HL-60 (cell line): Measurements from ENCODE around the gene SLC15A1.

Experiments
- DNase-seq, 2 experiments: peaks; one replicate each; pipeline ENCODE4 v3.0.0-alpha.2; 2010 to 2020; ENCODE audit warnings: low read depth in 1 of 2, low spot score in 1 of 2
- H3K27ac ChIP-seq: fragments of 250-450 bp; sonication (Bioruptor Pico); replicated peaks from 2 replicates; pipeline ENCODE4 v1.5.1; 2020; ENCODE audit warnings: mild to moderate bottlenecking, moderate library complexity
- H3K27me3 ChIP-seq: fragments of 250-450 bp; sonication (Bioruptor Pico); 2 replicates; pipeline ENCODE4 v1.5.1; 2021; ENCODE audit warnings: mild to moderate bottlenecking, moderate library complexity; ENCODE audit not compliant: insufficient read depth, poor library complexity, severe bottlenecking
- H3K4me3 ChIP-seq: replicated peaks from 2 replicates; pipeline ENCODE4 v1.5.1; 2011; ENCODE audit warnings: mild to moderate bottlenecking, control low read depth, low read length; ENCODE audit not compliant: insufficient read depth
- GABPA ChIP-seq: IDR thresholded peaks from 2 replicates; pipeline ENCODE4 v1.6.1; 2012; ENCODE audit warnings: low read depth
- POLR2AphosphoS5 ChIP-seq: IDR thresholded peaks from 2 replicates; pipeline ENCODE4 v1.6.1; 2012; ENCODE audit warnings: low read depth
- SPI1 ChIP-seq: IDR thresholded peaks from 2 replicates; pipeline ENCODE4 v1.6.1; 2012; ENCODE audit warnings: low read depth, mild to moderate bottlenecking, borderline replicate concordance
- TF ChIP-seq, protein P1 (sequence below): IDR thresholded peaks from one replicate; pipeline ENCODE4 v1.5.1; 2011; ENCODE audit warnings: low read length, control low read depth, inconsistent platforms; ENCODE audit not compliant: insufficient read depth
- TF ChIP-seq, protein P2 (sequence below): IDR thresholded peaks from 2 replicates; pipeline ENCODE4 v1.6.1; 2012; ENCODE audit warnings: low read depth; ENCODE audit not compliant: insufficient replicate concordance

SLC15A1 gene

DNA sequence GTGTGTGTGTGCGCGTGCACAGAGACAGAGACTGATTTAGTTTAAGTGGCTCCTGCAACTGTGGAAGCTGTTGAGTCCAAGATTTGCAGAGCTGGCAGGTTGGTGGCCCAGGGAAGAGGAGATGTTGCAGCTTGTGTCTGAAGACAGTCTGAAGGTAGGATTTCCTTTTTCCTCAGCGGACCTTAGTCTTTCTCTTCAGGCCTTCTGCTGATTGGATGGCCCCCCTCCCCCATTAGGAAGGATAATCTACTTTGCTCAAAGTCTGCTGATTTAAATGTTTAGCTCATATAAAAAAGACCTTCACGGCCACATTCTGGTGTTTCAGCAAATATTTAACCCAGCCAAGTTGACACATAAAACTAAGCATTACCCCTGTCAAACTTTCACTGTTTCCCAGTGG lies 84.3 kb downstream of the SLC15A1 start:
- no peak overlapping the region for H3K27ac ChIP-seq
- H3K4me3 ChIP-seq = no peak overlapping the region
- peaks cover 10% of the 10 kb centered on the region for H3K27me3 ChIP-seq
- TF ChIP-seq, protein P1, sequence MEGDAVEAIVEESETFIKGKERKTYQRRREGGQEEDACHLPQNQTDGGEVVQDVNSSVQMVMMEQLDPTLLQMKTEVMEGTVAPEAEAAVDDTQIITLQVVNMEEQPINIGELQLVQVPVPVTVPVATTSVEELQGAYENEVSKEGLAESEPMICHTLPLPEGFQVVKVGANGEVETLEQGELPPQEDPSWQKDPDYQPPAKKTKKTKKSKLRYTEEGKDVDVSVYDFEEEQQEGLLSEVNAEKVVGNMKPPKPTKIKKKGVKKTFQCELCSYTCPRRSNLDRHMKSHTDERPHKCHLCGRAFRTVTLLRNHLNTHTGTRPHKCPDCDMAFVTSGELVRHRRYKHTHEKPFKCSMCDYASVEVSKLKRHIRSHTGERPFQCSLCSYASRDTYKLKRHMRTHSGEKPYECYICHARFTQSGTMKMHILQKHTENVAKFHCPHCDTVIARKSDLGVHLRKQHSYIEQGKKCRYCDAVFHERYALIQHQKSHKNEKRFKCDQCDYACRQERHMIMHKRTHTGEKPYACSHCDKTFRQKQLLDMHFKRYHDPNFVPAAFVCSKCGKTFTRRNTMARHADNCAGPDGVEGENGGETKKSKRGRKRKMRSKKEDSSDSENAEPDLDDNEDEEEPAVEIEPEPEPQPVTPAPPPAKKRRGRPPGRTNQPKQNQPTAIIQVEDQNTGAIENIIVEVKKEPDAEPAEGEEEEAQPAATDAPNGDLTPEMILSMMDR = no peak
- TF ChIP-seq, protein P2, sequence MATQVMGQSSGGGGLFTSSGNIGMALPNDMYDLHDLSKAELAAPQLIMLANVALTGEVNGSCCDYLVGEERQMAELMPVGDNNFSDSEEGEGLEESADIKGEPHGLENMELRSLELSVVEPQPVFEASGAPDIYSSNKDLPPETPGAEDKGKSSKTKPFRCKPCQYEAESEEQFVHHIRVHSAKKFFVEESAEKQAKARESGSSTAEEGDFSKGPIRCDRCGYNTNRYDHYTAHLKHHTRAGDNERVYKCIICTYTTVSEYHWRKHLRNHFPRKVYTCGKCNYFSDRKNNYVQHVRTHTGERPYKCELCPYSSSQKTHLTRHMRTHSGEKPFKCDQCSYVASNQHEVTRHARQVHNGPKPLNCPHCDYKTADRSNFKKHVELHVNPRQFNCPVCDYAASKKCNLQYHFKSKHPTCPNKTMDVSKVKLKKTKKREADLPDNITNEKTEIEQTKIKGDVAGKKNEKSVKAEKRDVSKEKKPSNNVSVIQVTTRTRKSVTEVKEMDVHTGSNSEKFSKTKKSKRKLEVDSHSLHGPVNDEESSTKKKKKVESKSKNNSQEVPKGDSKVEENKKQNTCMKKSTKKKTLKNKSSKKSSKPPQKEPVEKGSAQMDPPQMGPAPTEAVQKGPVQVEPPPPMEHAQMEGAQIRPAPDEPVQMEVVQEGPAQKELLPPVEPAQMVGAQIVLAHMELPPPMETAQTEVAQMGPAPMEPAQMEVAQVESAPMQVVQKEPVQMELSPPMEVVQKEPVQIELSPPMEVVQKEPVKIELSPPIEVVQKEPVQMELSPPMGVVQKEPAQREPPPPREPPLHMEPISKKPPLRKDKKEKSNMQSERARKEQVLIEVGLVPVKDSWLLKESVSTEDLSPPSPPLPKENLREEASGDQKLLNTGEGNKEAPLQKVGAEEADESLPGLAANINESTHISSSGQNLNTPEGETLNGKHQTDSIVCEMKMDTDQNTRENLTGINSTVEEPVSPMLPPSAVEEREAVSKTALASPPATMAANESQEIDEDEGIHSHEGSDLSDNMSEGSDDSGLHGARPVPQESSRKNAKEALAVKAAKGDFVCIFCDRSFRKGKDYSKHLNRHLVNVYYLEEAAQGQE = no peak
- TF ChIP-seq GABPA (no peak), SPI1 (no peak), POLR2AphosphoS5 (no peak)
- DNase-seq = no peak

DNA sequence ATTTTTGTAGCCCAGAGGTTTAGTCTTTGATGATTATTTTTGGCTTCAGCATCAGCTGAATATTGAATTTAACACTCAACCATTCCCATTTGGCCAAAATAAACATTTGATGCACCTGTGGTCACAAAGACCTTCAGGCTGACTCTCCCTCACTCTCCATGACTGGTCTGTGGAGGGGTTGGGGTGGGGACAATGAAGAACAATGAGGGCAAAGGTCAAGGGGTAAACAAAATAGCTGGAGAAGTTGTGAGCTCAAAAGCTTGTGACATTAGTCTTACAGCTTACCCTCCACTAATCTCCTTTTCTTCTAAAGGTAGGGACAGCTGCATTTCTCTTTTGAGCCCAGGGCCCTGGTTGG lies 86.9 kb downstream of the SLC15A1 start:
- DNase-seq = no peak
- TF ChIP-seq POLR2AphosphoS5 (no peak), SPI1 (no peak), GABPA (no peak)
- TF ChIP-seq, protein P1 = no peak
- TF ChIP-seq, protein P2 = no peak
- no peak overlapping the region for H3K27ac ChIP-seq
- no peak overlapping the region for H3K4me3 ChIP-seq
- peaks cover 10% of the 10 kb centered on the region for H3K27me3 ChIP-seq

DNA sequence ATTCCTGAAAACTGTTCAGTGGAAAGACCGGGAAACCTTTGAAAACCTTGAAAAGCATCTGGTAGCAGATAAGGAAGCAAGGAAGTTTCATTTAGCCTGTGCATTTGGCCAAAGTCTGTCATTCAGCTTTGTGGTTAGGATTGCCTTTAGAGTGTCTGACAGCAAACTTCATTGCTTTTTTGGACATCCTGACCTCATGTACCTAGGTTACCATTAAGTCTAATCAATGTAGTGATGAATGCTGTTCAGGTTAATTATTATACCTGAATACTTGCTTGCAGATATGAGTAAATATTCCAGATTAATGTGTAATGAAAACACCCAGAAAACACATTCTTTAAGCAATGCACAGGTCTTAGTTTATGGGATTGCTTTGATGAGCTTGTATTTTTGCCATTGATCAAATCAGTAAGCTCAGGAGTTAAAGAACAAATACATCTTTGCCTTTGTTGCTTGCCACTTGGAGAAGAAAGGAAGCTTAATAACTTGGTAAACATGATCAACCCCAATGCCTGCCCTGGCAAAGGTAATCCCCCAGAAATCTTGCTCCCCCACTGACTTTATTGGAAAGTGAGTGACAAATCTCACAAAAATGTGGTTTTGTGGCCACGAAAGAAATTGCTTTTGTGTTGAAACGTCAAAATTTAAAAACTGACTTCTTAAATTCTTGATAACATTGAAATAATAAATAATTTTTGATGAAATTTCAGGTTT lies 87.4 kb downstream of the SLC15A1 start:
- Histone ChIP-seq H3K4me3 (no peak overlapping the region), H3K27me3 (peaks cover 10% of the 10 kb centered on the region), H3K27ac (no peak overlapping the region)
- DNase-seq = no peak
- TF ChIP-seq, protein P2 = no peak
- no peak for TF ChIP-seq POLR2AphosphoS5
- no peak for TF ChIP-seq GABPA
- TF ChIP-seq SPI1 = no peak
- TF ChIP-seq, protein P1 = no peak
